Epidermal melanocyte (primary cell): ENCODE measurements around the gene C2CD4D.
A peak's percentile ranks its signal among the peaks of the same experiment; 100 is the strongest.
"Not testable (repeated sequence)": the region's sequence is repeated elsewhere in the genome, so short reads cannot be mapped to it uniquely, and the experiment has no call there.

Experiments used
- DNase-seq: peaks from one replicate; pipeline ENCODE4 v3.0.0; 2011; ENCODE audit warnings: low spot score; ENCODE audit not compliant: insufficient read length

The C2CD4D gene

DNA sequence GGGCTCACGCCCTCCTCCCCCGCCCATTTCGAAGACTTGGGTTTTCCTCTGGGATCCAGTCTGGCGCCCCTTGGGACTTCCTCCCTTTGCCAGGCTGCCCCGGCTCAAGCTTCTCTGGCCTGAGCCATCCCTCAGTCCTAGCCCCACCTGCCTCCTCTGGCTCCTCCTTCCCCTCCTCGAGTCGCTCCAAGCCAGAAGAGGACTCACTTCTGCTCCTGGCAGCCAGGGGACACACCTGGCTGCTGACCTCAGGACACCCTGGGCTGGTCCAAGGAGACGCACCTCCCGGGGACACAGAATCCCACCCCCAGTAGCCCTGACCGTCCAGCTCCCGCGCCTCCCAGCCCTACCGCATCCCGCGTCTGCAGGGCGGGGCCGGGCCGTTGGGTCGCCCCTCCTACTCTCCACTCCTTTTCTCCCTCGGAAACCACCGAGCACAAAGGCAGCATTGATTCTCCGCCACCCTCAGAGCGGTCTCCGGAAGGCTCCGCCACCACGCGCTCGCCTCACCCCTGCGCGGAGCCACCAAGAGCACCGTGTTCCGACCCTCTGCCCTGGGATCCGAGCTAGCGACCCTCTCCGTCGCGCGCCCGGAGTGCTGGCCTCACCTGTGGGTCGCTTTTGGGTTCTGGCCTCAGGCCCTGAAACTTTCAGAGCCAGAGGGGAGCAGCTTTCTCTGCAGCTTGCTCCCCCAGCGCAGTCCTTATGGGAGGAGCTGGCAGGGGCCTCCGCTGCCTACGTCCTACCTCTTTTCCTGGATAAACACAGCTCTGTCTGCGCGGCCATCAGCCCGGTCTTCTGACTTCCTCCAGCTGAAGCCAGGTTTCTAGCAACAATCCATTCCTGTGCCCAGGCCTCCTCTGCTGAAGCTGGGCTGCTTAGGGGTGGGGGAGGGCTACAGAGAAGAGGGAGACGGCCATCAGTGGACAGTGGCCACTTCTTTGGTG lies at the start of gene C2CD4D:
Gene C2CD4D (minus strand): TSS at position 364 of the 947 bp plus-strand sequence. CDS start 831 bp downstream, outside the sequence.
- peak; percentile 92 for DNase-seq

DNA sequence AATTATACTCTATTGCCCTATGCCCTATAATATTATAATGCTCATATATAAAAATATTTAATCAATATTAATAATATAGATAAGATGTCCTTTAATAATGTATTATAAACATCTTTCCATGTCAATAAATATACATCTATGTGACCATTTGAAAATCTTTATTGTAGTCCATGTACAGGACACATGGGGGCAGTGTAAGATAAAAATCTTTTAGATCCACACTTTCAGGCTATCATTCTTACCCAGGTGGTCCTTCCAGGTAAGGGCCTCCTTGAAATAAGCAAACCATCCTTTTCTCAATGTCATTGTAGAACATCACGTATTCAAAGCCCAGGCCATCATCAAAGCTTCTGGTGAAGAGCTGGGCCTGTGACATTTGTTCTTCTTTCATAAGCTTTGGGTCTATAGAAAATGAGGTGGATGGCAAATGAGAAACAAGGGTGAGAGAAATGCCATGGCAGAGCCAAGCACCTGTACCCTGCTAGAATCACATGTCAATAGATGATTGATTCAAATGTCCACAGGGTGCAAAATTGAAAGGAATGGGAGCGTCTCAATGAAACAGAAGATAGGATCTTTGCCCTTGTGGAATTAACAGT lies 49.5 kb upstream of the C2CD4D start:
- no peak for DNase-seq

DNA sequence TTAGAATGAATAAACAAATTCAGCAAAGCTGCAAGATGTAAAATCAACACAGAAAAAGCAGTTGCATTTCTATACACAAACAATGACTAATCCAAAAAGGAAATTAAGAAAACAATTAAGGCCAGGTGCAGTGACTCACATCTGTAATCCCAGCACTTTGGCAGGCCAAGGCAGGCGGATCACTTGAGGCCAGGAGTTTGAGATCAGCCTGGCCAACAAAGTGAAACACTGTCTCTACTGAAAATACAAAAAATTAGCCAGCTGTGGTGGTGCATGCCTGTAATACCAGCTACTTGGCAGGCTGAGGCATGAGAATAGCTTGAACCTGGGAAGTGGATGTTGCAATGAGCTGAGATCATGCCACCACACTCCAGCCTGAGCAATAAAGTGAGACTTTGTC lies 47.4 kb upstream of the C2CD4D start:
- no peak for DNase-seq

DNA sequence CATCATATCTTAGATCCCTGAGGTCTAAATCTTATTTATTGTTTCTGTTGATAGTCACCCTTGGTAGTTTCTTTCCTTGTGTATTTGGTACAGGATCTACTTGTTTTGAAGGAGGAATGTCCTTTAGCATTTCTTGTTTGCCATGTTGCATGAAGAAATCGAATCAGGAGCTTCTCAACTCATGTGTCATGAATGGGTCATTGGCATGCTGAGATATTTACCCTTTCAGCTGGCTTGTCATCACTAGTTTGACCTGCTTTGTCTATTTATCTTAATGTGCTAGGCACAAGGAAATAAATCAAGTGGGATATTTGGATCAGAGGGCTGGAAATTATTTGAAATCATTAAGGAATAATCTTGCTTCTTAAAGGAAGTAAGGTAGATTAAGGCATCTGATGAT lies 45.9 kb upstream of the C2CD4D start:
- no peak for DNase-seq

GRCh38 chr1:151884879-151885278 lies 45.3 kb upstream of the C2CD4D start:
- not testable (repeated sequence) for DNase-seq

- not testable (repeated sequence) for DNase-seq
Measured at GRCh38 chr1:151884445-151884844, 44.8 kb upstream of the C2CD4D start.

GRCh38 chr1:151883898-151884297 lies 44.3 kb upstream of the C2CD4D start:
- not testable (repeated sequence) for DNase-seq

DNA sequence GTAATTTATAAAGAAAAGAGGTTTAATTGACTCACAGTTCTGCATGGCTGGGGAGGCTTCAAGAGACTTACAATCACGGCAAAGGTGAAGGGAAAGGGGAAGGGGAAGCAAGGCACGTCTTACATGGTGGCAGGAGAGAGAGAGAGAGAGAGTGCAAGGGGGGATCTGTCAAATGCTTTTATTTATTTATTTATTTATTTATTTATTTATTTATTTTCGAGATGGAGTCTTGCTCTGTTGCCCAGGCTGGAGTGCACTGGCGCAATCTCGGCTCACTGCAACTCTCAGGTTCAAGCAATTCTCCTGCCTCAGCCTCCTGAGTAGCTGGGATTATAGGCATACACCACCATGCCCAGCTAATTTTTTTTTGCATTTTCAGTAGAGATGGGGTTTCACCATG lies 43.3 kb upstream of the C2CD4D start:
- not testable (repeated sequence) for DNase-seq

GRCh38 chr1:151882466-151882865 lies 42.8 kb upstream of the C2CD4D start:
- DNase-seq: no peak

DNA sequence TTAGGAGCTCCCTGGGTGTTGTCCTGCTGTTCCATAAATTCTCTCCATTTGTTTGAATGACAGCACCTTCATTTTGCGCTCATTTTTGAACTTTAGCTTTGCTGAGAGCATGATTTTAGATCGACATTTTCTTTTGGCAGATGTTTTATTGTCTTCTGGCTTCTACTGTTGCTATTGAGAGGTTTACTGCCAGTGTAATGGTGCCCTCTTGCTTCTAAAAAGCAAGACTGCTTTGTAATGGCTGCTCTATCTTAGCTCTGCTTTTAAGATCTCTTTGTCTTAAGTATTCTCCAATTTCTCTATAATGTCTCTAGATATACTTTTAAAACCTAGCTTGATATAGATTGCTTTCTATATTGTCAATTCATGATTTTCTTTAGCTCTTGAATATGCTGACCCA lies 41.9 kb upstream of the C2CD4D start:
- DNase-seq: no peak

DNA sequence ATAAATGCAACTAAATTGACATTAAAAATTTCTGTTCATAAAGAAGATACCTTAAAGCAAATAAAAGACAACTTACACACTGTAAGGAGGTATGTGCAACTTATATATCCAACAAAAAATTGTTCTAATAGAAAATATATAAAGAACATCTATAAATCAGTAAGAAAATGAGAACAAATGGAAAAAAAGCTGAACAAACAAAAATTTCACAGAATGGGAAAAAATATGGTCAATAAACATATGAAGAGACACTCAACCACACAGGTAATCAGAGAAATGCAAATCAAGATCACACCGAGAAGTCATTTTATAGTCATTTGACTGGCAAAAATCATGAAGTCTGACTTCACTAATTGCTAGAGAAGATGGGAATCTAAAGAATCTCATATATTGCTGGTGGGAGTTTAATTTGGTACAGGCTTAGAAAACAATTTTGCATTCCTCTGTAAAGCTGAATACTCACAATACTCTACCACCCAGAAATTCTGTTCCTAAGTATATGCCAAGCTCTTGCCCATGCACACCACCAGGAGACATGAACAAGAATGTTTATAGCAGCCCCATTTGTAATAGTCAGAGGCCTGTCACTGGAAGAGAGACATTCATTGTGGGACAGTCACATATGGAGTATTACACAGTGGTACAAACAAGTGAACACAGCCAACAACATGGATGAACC lies 35.9 kb upstream of the C2CD4D start:
- no peak for DNase-seq

DNA sequence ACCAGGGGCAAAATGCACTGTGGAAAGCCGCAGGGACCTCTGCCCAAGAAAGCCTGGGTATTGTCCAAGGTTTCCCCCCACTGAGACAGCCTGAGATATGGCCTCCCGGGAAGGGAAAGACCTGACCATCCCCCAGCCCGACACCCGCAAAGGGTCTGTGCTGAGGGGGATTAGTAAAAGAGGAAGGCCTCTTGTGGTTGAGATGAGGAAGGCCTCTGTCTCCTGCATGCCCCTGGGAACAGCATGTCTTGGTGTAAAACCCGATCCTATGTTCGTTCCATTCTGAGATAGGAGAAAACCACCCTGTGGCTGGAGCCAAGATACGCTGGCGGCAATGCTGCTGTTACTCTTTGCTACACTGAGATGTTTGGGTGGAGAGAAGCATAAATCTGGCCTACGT lies 33.2 kb upstream of the C2CD4D start:
- not testable (repeated sequence) for DNase-seq

- DNase-seq: no peak
Measured at GRCh38 chr1:151871284-151872030, 31.8 kb upstream of the C2CD4D start.

GRCh38 chr1:151868486-151868885 lies 28.9 kb upstream of the C2CD4D start:
- no peak for DNase-seq

GRCh38 chr1:151867765-151868411 lies 28.3 kb upstream of the C2CD4D start:
- no peak for DNase-seq

GRCh38 chr1:151867321-151867720 lies 27.7 kb upstream of the C2CD4D start:
- no peak for DNase-seq

DNA sequence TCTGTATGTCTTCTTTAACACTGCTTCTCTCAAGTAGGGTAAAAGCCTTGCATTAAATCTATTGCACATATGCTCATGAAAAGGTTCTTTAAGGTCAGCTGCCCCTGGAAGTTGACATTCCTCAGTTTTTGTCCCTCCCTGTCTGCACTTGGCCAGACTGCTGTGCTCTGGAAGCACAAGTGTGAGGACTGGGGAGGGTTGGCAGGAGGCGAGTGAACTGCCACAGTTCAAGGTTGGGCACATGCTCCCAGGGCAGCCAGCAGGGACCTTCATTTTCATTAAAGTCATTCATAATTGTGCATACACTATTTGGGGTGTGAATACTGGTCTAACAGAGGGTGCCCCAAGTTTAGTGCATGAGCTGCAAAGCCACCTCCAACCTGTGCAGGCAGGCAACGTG lies 24.8 kb upstream of the C2CD4D start:
- DNase-seq: no peak

- no peak for DNase-seq
Measured at GRCh38 chr1:151862604-151863003, 23.0 kb upstream of the C2CD4D start.

- no peak for DNase-seq
Measured at GRCh38 chr1:151860504-151861187, 21.0 kb upstream of the C2CD4D start.

GRCh38 chr1:151859891-151860293 lies 20.3 kb upstream of the C2CD4D start:
- DNase-seq: no peak
